HepG2 (cell line): ENCODE measurements around the gene STX1B. TPM values are rescaled to one million over a fixed set of nuclear protein-coding genes. Genes with fewer than 3 reads are reported as not detected.

Experiments used
- ARID2 ChIP-seq: sonication (generic); formaldehyde crosslinking; IDR thresholded peaks from 2 replicates; pipeline ENCODE4 v1.8.1; 2022; ENCODE audit warnings: mild to moderate bottlenecking, missing genetic modification reagents, borderline replicate concordance
- EHMT2 ChIP-seq: fragments of 200-600 bp; sonication (generic); IDR thresholded peaks from 2 replicates; pipeline ENCODE4 v1.7.0; 2017; ENCODE audit warnings: antibody characterized with exemption, low read depth, low read length, borderline replicate concordance
- ETV5 ChIP-seq: IDR thresholded peaks from 2 replicates; pipeline ENCODE4 v1.6.1; 2018; ENCODE audit warnings: missing biosample characterization, missing genetic modification reagents, inconsistent platforms, borderline replicate concordance
- FOXP1 ChIP-seq, 2 experiments: fragments of 450-650 bp in 1 of 2; IDR thresholded peaks; 2 replicates each; pipeline ENCODE4 v1.6.1; 2017 to 2018; ENCODE audit warnings: antibody characterized with exemption in 1 of 2
- HNRNPLL ChIP-seq: fragments of 200-400 bp; formaldehyde crosslinking; IDR thresholded peaks from 2 replicates; pipeline ENCODE4 v1.6.1; 2017; ENCODE audit warnings: mild to moderate bottlenecking, low read depth, low read length; ENCODE audit not compliant: poor library complexity, severe bottlenecking
- HOXA7 ChIP-seq: sonication (generic); formaldehyde crosslinking; IDR thresholded peaks from 2 replicates; pipeline ENCODE4 v1.8.1; 2022; ENCODE audit warnings: mild to moderate bottlenecking, missing genetic modification reagents, moderate library complexity
- IKZF4 ChIP-seq: sonication (generic); formaldehyde crosslinking; IDR thresholded peaks from 2 replicates; pipeline ENCODE4 v1.5.1; 2020; ENCODE audit warnings: borderline replicate concordance, mild to moderate bottlenecking, low read depth, missing genetic modification reagents; ENCODE audit errors: not compliant biosample characterization
- KAT2B ChIP-seq: fragments of 150-350 bp; IDR thresholded peaks from 2 replicates; pipeline ENCODE4 v1.6.1; 2014; ENCODE audit warnings: low read depth, low read length, borderline replicate concordance
- MATR3 ChIP-seq: sonication (generic); formaldehyde crosslinking; IDR thresholded peaks from 2 replicates; pipeline ENCODE4 v1.4.0; 2020; ENCODE audit warnings: missing genetic modification reagents
- MBD4 ChIP-seq: IDR thresholded peaks from 2 replicates; pipeline ENCODE4 v1.6.1; 2012; ENCODE audit warnings: low read length, inconsistent platforms, borderline replicate concordance
- NR2C2 ChIP-seq: sonication (generic); formaldehyde crosslinking; IDR thresholded peaks from 2 replicates; pipeline ENCODE4 v1.4.0; 2020; ENCODE audit warnings: missing genetic modification reagents, mild to moderate bottlenecking, moderate library complexity, borderline replicate concordance
- PHF20 ChIP-seq: sonication (generic); formaldehyde crosslinking; IDR thresholded peaks from 2 replicates; pipeline ENCODE4 v1.5.0; 2020; ENCODE audit warnings: mild to moderate bottlenecking, missing genetic modification reagents
- SP5 ChIP-seq: IDR thresholded peaks from 2 replicates; pipeline ENCODE4 v1.6.1; 2016; ENCODE audit warnings: low read depth, borderline replicate concordance
- STAT5B ChIP-seq: sonication (generic); formaldehyde crosslinking; IDR thresholded peaks from 2 replicates; pipeline ENCODE4 v1.4.0; 2020; ENCODE audit warnings: missing genetic modification reagents
- TBX3 ChIP-seq: fragments of 450-650 bp; IDR thresholded peaks from 2 replicates; pipeline ENCODE4 v1.6.1; 2017; ENCODE audit warnings: antibody characterized with exemption, mild to moderate bottlenecking, inconsistent platforms, borderline replicate concordance
- TEAD2 ChIP-seq: sonication (generic); formaldehyde crosslinking; IDR thresholded peaks from 2 replicates; pipeline ENCODE4 v1.9.0; 2021; ENCODE audit warnings: missing genetic modification reagents
- ZBTB8A ChIP-seq: sonication (generic); formaldehyde crosslinking; IDR thresholded peaks from 2 replicates; pipeline ENCODE4 v1.4.0; 2020; ENCODE audit warnings: mild to moderate bottlenecking, low read depth, missing genetic modification reagents, borderline replicate concordance
- ZMAT5 ChIP-seq: sonication (generic); formaldehyde crosslinking; IDR thresholded peaks from 2 replicates; pipeline ENCODE4 v1.5.0; 2020; ENCODE audit warnings: mild to moderate bottlenecking, low read depth, missing genetic modification reagents, borderline replicate concordance
- ZMYM2 ChIP-seq: sonication (generic); formaldehyde crosslinking; IDR thresholded peaks from 2 replicates; pipeline ENCODE4 v1.8.0; 2022; ENCODE audit warnings: mild to moderate bottlenecking, missing genetic modification reagents
- ZNF263 ChIP-seq: sonication (generic); formaldehyde crosslinking; IDR thresholded peaks from 2 replicates; pipeline ENCODE4 v1.4.0; 2020; ENCODE audit warnings: missing genetic modification reagents
- ZSCAN22 ChIP-seq: sonication (generic); formaldehyde crosslinking; IDR thresholded peaks from 2 replicates; pipeline ENCODE4 v1.4.0; 2020; ENCODE audit warnings: mild to moderate bottlenecking, missing genetic modification reagents
- polyA plus RNA-seq, 8 experiments: library from polyadenylated mRNA; depleted of rRNA in 3 of 8; stranded (reverse) in 7 of 8; unstranded in 1 of 8; fragments of >200 nt; fragmentation: Illumina TruSeq in 4 of 8; extraction: Trizol in 4 of 8; gene quantifications; 2 replicates each; pipeline versions ENCODE4 v1.2.1 to v1.2.3, GENCODE V29; 2011 to 2016; ENCODE audit warnings: low read depth in 4 of 8, missing spikeins in 1 of 8, mixed read lengths in 1 of 8; ENCODE audit not compliant: insufficient read depth in 1 of 8
- total RNA-seq, 5 experiments: library from RNA; depleted of rRNA; stranded (reverse); fragments of >200 nt; fragmentation: Illumina TruSeq; extraction: Trizol; gene quantifications; 2 replicates each; pipeline ENCODE4 v1.2.3, GENCODE V29; 2016; ENCODE audit warnings: low read depth in 1 of 5
- TF ChIP-seq, protein P1 (sequence below): sonication (generic); formaldehyde crosslinking; IDR thresholded peaks from 2 replicates; pipeline ENCODE4 v1.8.0; 2022; ENCODE audit warnings: mild to moderate bottlenecking, missing genetic modification reagents
- TF ChIP-seq, protein P2 (sequence below): IDR thresholded peaks from 2 replicates; pipeline ENCODE4 v1.6.1; 2012; ENCODE audit warnings: low read depth, low read length, improper control_type of control experiment
- TF ChIP-seq, protein P3 (sequence below): sonication (generic); formaldehyde crosslinking; IDR thresholded peaks from 2 replicates; pipeline ENCODE4; 2020; ENCODE audit warnings: missing genetic modification reagents, mild to moderate bottlenecking, borderline replicate concordance

Gene STX1B
- total and polyA plus RNA-seq, 2 of the 13 experiments (the other 11 are each of a cell fraction or from before 2014, with no cell fraction given) = 2.1 to 3.0 TPM

- TF ChIP-seq EHMT2 = no peak
- TF ChIP-seq ZMYM2 (CRISPR knock-in tag) = no peak
- TF ChIP-seq NR2C2 = no peak; the same call in 1 of the 2 replicates
- TF ChIP-seq FOXP1 (IDR thresholded peaks at IDR 0.05) = no peak
- TF ChIP-seq FOXP1 (CRISPR knock-in tag; IDR thresholded peaks at IDR 0.05) = no peak; the same call in 1 of the 2 replicates
- TF ChIP-seq HOXA7 = no peak
- TF ChIP-seq ZBTB8A = no peak
- TF ChIP-seq PHF20 (CRISPR knock-in tag) = no peak
- no peak for TF ChIP-seq IKZF4
- TF ChIP-seq MBD4 = no peak
- no peak; the same call in 1 of the 2 replicates for TF ChIP-seq ZSCAN22 (CRISPR knock-in tag)
- peak; percentile 75 for TF ChIP-seq ETV5 (CRISPR knock-in tag)
- TF ChIP-seq, protein P1, sequence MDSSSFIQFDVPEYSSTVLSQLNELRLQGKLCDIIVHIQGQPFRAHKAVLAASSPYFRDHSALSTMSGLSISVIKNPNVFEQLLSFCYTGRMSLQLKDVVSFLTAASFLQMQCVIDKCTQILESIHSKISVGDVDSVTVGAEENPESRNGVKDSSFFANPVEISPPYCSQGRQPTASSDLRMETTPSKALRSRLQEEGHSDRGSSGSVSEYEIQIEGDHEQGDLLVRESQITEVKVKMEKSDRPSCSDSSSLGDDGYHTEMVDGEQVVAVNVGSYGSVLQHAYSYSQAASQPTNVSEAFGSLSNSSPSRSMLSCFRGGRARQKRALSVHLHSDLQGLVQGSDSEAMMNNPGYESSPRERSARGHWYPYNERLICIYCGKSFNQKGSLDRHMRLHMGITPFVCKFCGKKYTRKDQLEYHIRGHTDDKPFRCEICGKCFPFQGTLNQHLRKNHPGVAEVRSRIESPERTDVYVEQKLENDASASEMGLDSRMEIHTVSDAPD (CRISPR knock-in tag) = no peak
- TF ChIP-seq, protein P2, sequence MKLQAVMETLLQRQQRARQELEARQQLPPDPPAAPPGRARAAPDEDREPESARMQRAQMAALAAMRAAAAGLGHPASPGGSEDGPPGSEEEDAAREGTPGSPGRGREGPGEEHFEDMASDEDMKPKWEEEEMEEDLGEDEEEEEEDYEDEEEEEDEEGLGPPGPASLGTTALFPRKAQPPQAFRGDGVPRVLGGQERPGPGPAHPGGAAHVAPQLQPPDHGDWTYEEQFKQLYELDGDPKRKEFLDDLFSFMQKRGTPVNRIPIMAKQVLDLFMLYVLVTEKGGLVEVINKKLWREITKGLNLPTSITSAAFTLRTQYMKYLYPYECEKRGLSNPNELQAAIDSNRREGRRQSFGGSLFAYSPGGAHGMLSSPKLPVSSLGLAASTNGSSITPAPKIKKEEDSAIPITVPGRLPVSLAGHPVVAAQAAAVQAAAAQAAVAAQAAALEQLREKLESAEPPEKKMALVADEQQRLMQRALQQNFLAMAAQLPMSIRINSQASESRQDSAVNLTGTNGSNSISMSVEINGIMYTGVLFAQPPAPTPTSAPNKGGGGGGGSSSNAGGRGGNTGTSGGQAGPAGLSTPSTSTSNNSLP = no peak
- no peak for TF ChIP-seq STAT5B (CRISPR knock-in tag)
- TF ChIP-seq MATR3 = no peak
- TF ChIP-seq SP5 (CRISPR knock-in tag) = peak; percentile 48; the same call in 1 of the 2 replicates
- no peak for TF ChIP-seq ARID2 (CRISPR knock-in tag)
- no peak for TF ChIP-seq ZNF263
- no peak for TF ChIP-seq ZMAT5 (CRISPR knock-in tag)
- no peak for TF ChIP-seq KAT2B
- TF ChIP-seq HNRNPLL = no peak
- TF ChIP-seq, protein P3, sequence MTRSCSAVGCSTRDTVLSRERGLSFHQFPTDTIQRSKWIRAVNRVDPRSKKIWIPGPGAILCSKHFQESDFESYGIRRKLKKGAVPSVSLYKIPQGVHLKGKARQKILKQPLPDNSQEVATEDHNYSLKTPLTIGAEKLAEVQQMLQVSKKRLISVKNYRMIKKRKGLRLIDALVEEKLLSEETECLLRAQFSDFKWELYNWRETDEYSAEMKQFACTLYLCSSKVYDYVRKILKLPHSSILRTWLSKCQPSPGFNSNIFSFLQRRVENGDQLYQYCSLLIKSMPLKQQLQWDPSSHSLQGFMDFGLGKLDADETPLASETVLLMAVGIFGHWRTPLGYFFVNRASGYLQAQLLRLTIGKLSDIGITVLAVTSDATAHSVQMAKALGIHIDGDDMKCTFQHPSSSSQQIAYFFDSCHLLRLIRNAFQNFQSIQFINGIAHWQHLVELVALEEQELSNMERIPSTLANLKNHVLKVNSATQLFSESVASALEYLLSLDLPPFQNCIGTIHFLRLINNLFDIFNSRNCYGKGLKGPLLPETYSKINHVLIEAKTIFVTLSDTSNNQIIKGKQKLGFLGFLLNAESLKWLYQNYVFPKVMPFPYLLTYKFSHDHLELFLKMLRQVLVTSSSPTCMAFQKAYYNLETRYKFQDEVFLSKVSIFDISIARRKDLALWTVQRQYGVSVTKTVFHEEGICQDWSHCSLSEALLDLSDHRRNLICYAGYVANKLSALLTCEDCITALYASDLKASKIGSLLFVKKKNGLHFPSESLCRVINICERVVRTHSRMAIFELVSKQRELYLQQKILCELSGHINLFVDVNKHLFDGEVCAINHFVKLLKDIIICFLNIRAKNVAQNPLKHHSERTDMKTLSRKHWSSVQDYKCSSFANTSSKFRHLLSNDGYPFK (CRISPR knock-in tag) = peak; percentile 47; the same call in 1 of the 2 replicates
- no peak for TF ChIP-seq TEAD2 (CRISPR knock-in tag)
- TF ChIP-seq TBX3 = no peak
Measured at GRCh38 chr16:30941600-30942425, 68.6 kb downstream of the STX1B start (continued).
